Suprapubic skin (tissue), 4 donors: ENCODE measurements around the gene PLOD3.

Experiments used
- CTCF ChIP-seq, 2 donors: fragments of 200-600 bp in 1 of 2; fragments of 450-650 bp in 1 of 2; sonication (generic) in 1 of 2; IDR thresholded peaks; one replicate each; pipeline ENCODE4 v1.5.1; 2016 to 2019; ENCODE audit warnings: antibody characterized with exemption in 2 of 2, mild to moderate bottlenecking in 1 of 2, moderate library complexity in 1 of 2
- EP300 ChIP-seq: sonication (generic); formaldehyde crosslinking; IDR thresholded peaks from one replicate; pipeline ENCODE4 v1.6.1; 2017; ENCODE audit warnings: antibody characterized with exemption
- POLR2A ChIP-seq, 2 donors: fragments of 450-650 bp; IDR thresholded peaks; one replicate each; pipeline ENCODE4 v1.6.1; 2017; ENCODE audit warnings: antibody characterized with exemption in 2 of 2, mild to moderate bottlenecking in 2 of 2, moderate library complexity in 2 of 2
- POLR2AphosphoS5 ChIP-seq, 3 donors: sonication (generic); formaldehyde crosslinking; IDR thresholded peaks; one replicate each; pipeline ENCODE4 v1.6.1; 2017; ENCODE audit warnings: antibody characterized with exemption in 3 of 3

DNA sequence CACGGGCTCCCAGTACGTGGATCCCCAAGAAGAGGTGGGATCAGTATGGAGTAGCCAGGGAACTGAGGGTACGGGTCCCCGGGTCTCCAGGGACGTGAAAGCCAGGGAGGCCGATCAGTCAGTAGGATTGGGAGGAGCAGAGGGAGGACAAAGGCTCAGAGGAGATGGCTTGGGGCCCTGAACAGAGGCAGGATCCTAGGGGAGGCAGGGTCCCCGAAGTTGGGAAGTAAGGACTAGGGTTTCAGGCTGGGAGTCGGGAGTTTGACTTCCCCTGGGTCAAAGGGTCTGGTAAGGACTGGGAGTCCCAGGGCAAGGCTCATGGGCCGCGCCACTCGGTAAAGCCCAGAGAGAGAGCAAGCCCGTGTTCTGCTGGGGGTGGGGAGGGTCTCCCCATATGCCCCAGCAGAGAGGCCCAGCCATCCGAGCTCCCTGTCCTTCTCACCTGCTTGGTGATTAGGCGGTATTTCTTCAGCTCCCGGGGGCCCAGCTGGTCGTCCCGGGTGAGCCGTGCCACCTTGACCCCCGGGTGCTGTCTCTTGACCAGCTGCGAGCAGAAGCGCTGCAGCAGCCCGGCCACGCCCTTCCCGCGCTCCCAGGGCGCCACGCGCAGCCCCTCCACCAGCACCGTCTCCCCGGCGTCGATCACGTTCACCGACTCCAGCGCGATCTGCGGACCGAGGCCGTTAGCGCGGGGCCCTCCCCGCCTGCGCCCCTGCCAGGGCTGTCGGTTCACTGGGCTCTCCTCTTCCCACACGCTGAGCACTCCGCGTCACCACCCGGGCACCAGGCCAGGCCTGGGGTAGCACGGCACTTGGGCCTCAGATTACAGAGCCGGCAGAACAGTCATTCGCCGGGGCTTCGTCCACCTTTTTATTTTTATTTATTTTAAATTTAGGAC lies 44.3 kb downstream of the PLOD3 start:
- TF ChIP-seq CTCF (IDR thresholded peaks at IDR 0.05) (no peak), EP300 (no peak), POLR2AphosphoS5 (IDR thresholded peaks at IDR 0.05) (no peak), POLR2A (IDR thresholded peaks at IDR 0.05) (no peak)
